ENCODE data around the gene HSPA5.
"Not testable (repeated sequence)": the region's sequence is repeated elsewhere in the genome, so short reads cannot be mapped to it uniquely, and the experiment has no call there.

Gene HSPA5

GRCh38 chr9:125194466-125194865 is 46.7 kb downstream of the HSPA5 start:
- not testable (repeated sequence) for H3K27ac ChIP-seq (ENCODE audit: low read depth, low read length); H3K4me1 ChIP-seq (ENCODE audit: control insufficient read depth in 1 of 2, insufficient read depth in 2 of 2, low read length in 2 of 2); H3K4me3 ChIP-seq (ENCODE audit: low read depth in 1 of 2, low read length in 2 of 2); H3K27me3 ChIP-seq (ENCODE audit: control insufficient read depth in 1 of 2, insufficient read depth in 2 of 2, low read length in 2 of 2); H3K36me3 ChIP-seq (ENCODE audit: control insufficient read depth in 1 of 2, insufficient read depth in 2 of 2, low read length in 2 of 2); H3K9ac ChIP-seq (ENCODE audit: low read depth in 1 of 2, low read length in 2 of 2); H3K9me3 ChIP-seq (ENCODE audit: control insufficient read depth in 1 of 2, low read length in 2 of 2)

GRCh38 chr9:125190361-125190801 is 50.8 kb downstream of the HSPA5 start:
- Histone ChIP-seq H3K27me3 (ENCODE audit: control insufficient read depth in 1 of 2, insufficient read depth in 2 of 2, low read length in 2 of 2) (no peaks in the 10 kb centered on the region), H3K9ac (ENCODE audit: low read depth in 1 of 2, low read length in 2 of 2) (peak overlapping the region; percentile 61 to 88), H3K9me3 (ENCODE audit: control insufficient read depth in 1 of 2, low read length in 2 of 2) (no peaks in the 10 kb centered on the region), H3K36me3 (ENCODE audit: control insufficient read depth in 1 of 2, insufficient read depth in 2 of 2, low read length in 2 of 2) (no peaks in the 10 kb centered on the region), H3K4me3 (ENCODE audit: low read depth in 1 of 2, low read length in 2 of 2) (peak overlapping the region; percentile 74 to 88), H3K27ac (ENCODE audit: low read depth, low read length) (peak overlapping the region; percentile 7), H3K4me1 (ENCODE audit: control insufficient read depth in 1 of 2, insufficient read depth in 2 of 2, low read length in 2 of 2) (peaks cover 7 to 9% of the 10 kb centered on the region in 2 donors)

- H3K4me3 ChIP-seq (ENCODE audit: low read depth in 1 of 2, low read length in 2 of 2), result peak within 1 kb of the TSS; percentile 74 to 88
- peaks cover 7 to 9% of the 10 kb centered on the region in 2 donors for H3K4me1 ChIP-seq (ENCODE audit: control insufficient read depth in 1 of 2, insufficient read depth in 2 of 2, low read length in 2 of 2)
- peak within 1 kb of the TSS; percentile 82 for H3K27ac ChIP-seq (ENCODE audit: low read depth, low read length)
- no peaks in the 10 kb centered on the region for H3K9me3 ChIP-seq (ENCODE audit: control insufficient read depth in 1 of 2, low read length in 2 of 2)
- H3K36me3 ChIP-seq (ENCODE audit: control insufficient read depth in 1 of 2, insufficient read depth in 2 of 2, low read length in 2 of 2), result no peaks in the 10 kb centered on the region
- H3K9ac ChIP-seq (ENCODE audit: low read depth in 1 of 2, low read length in 2 of 2), result peak within 1 kb of the TSS; percentile 93 to 98
- no peaks in the 10 kb centered on the region for H3K27me3 ChIP-seq (ENCODE audit: control insufficient read depth in 1 of 2, insufficient read depth in 2 of 2, low read length in 2 of 2)
Observed at GRCh38 chr9:125189361-125190289, 51.5 kb downstream of the HSPA5 start, which contains the start of gene PPP6C. Gene PPP6C, minus strand, starts transcription at chr9:125189803. Its CDS starts 85 bp downstream, at chr9:125189718.

- Histone ChIP-seq H3K27me3 (ENCODE audit: control insufficient read depth in 1 of 2, insufficient read depth in 2 of 2, low read length in 2 of 2) (no peaks in the 10 kb centered on the region), H3K4me3 (ENCODE audit: low read depth in 1 of 2, low read length in 2 of 2) (peak overlapping the region; percentile 74 to 88), H3K9ac (ENCODE audit: low read depth in 1 of 2, low read length in 2 of 2) (peak overlapping the region; percentile 93 to 98), H3K4me1 (ENCODE audit: control insufficient read depth in 1 of 2, insufficient read depth in 2 of 2, low read length in 2 of 2) (peaks cover 7 to 9% of the 10 kb centered on the region in 2 donors), H3K36me3 (ENCODE audit: control insufficient read depth in 1 of 2, insufficient read depth in 2 of 2, low read length in 2 of 2) (no peaks in the 10 kb centered on the region), H3K9me3 (ENCODE audit: control insufficient read depth in 1 of 2, low read length in 2 of 2) (no peaks in the 10 kb centered on the region), H3K27ac (ENCODE audit: low read depth, low read length) (peak overlapping the region; percentile 82)
Observed at GRCh38 chr9:125189011-125189360, 52.2 kb downstream of the HSPA5 start.
